ENCODE data around the gene MAP4K1.

- TF ChIP-seq CTCF (tag by site-specific recombination; IDR thresholded peaks at IDR 0.05) (no peak), ZNF548 (tag by site-specific recombination; IDR thresholded peaks at IDR 0.05) (no peak), GLI2 (tag by site-specific recombination; IDR thresholded peaks at IDR 0.05; ENCODE audit: borderline replicate concordance, low read depth) (no peak), ZNF561 (tag by site-specific recombination; IDR thresholded peaks at IDR 0.05; ENCODE audit: borderline replicate concordance) (no peak), ZNF600 (tag by site-specific recombination; IDR thresholded peaks at IDR 0.05) (no peak), FEZF1 (tag by site-specific recombination; IDR thresholded peaks at IDR 0.05) (no peak), ZNF114 (tag by site-specific recombination; IDR thresholded peaks at IDR 0.05) (no peak), ZNF433 (tag by site-specific recombination; IDR thresholded peaks at IDR 0.05; ENCODE audit: low read depth) (no peak)
- TF ChIP-seq, protein P1, sequence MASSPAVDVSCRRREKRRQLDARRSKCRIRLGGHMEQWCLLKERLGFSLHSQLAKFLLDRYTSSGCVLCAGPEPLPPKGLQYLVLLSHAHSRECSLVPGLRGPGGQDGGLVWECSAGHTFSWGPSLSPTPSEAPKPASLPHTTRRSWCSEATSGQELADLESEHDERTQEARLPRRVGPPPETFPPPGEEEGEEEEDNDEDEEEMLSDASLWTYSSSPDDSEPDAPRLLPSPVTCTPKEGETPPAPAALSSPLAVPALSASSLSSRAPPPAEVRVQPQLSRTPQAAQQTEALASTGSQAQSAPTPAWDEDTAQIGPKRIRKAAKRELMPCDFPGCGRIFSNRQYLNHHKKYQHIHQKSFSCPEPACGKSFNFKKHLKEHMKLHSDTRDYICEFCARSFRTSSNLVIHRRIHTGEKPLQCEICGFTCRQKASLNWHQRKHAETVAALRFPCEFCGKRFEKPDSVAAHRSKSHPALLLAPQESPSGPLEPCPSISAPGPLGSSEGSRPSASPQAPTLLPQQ (tag by site-specific recombination; IDR thresholded peaks at IDR 0.05), result no peak
- TF ChIP-seq, protein P2, sequence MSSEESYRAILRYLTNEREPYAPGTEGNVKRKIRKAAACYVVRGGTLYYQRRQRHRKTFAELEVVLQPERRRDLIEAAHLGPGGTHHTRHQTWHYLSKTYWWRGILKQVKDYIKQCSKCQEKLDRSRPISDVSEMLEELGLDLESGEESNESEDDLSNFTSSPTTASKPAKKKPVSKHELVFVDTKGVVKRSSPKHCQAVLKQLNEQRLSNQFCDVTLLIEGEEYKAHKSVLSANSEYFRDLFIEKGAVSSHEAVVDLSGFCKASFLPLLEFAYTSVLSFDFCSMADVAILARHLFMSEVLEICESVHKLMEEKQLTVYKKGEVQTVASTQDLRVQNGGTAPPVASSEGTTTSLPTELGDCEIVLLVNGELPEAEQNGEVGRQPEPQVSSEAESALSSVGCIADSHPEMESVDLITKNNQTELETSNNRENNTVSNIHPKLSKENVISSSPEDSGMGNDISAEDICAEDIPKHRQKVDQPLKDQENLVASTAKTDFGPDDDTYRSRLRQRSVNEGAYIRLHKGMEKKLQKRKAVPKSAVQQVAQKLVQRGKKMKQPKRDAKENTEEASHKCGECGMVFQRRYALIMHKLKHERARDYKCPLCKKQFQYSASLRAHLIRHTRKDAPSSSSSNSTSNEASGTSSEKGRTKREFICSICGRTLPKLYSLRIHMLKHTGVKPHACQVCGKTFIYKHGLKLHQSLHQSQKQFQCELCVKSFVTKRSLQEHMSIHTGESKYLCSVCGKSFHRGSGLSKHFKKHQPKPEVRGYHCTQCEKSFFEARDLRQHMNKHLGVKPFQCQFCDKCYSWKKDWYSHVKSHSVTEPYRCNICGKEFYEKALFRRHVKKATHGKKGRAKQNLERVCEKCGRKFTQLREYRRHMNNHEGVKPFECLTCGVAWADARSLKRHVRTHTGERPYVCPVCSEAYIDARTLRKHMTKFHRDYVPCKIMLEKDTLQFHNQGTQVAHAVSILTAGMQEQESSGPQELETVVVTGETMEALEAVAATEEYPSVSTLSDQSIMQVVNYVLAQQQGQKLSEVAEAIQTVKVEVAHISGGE (tag by site-specific recombination; conservative IDR thresholded peaks at IDR 0.05; ENCODE audit: low read depth), result no peak
- TF ChIP-seq, protein P3, sequence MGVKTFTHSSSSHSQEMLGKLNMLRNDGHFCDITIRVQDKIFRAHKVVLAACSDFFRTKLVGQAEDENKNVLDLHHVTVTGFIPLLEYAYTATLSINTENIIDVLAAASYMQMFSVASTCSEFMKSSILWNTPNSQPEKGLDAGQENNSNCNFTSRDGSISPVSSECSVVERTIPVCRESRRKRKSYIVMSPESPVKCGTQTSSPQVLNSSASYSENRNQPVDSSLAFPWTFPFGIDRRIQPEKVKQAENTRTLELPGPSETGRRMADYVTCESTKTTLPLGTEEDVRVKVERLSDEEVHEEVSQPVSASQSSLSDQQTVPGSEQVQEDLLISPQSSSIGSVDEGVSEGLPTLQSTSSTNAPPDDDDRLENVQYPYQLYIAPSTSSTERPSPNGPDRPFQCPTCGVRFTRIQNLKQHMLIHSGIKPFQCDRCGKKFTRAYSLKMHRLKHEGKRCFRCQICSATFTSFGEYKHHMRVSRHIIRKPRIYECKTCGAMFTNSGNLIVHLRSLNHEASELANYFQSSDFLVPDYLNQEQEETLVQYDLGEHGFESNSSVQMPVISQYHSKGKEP (tag by site-specific recombination; IDR thresholded peaks at IDR 0.05), result no peak
Measured at GRCh38 chr19:38597075-38597474, 20.7 kb downstream of the MAP4K1 start.
